Upper lobe of left lung (tissue), 6 donors: ENCODE results near the gene SLC4A4. TPM values are rescaled to one million over a fixed set of nuclear protein-coding genes. Genes with fewer than 3 reads are reported as not detected.

Experiments used
- ATAC-seq, 2 donors: fragments of 200-7000 bp; cut with Tn5 transposase; one replicate each; pipeline ENCODE4 v1.9.1; 2022; ENCODE audit warnings: mild to moderate bottlenecking in 2 of 2, moderate library complexity in 2 of 2; ENCODE audit not compliant: low FRiP score in 2 of 2
- DNase-seq, 2 donors: peaks; one replicate each; pipeline ENCODE4 v3.0.0-alpha.2; 2019 to 2020
- H3K27ac ChIP-seq, 4 donors: fragments of 200-600 bp; sonication (generic); one replicate each; pipeline ENCODE4 v1.5.1; 2016 to 2019
- H3K27me3 ChIP-seq, 4 donors: fragments of 200-600 bp; sonication (generic); one replicate each; pipeline ENCODE4 v1.5.1; 2017 to 2019
- H3K36me3 ChIP-seq, 4 donors: fragments of 200-600 bp; sonication (generic); one replicate each; pipeline ENCODE4 v1.5.1; 2016 to 2019
- H3K4me1 ChIP-seq, 4 donors: fragments of 200-600 bp; sonication (generic); one replicate each; pipeline ENCODE4 v1.5.1; 2018 to 2019
- H3K4me3 ChIP-seq, 4 donors: fragments of 200-600 bp; sonication (generic); one replicate each; pipeline ENCODE4 v1.5.1; 2017 to 2019; ENCODE audit warnings: mild to moderate bottlenecking in 2 of 4, moderate library complexity in 1 of 4
- H3K9me3 ChIP-seq, 4 donors: fragments of 200-600 bp; sonication (generic); one replicate each; pipeline ENCODE4 v1.5.1; 2018 to 2019
- CTCF ChIP-seq, 6 experiments: fragments of 450-650 bp in 4 of 6; fragments of 200-600 bp in 2 of 6; sonication (generic) in 2 of 6; IDR thresholded peaks; one replicate each; pipeline ENCODE4 v1.5.1; 2016 to 2019; ENCODE audit warnings: antibody characterized with exemption in 6 of 6
- EP300 ChIP-seq, 4 donors: sonication (generic); formaldehyde crosslinking; IDR thresholded peaks; one replicate each; pipeline ENCODE4 v1.5.1; 2017; ENCODE audit warnings: antibody characterized with exemption in 4 of 4, control low read depth in 2 of 4
- POLR2A ChIP-seq, 4 donors: fragments of 450-650 bp; IDR thresholded peaks; one replicate each; pipeline ENCODE4 v1.5.1; 2016 to 2017; ENCODE audit warnings: antibody characterized with exemption in 4 of 4, mild to moderate bottlenecking in 2 of 4
- POLR2AphosphoS5 ChIP-seq, 2 donors: sonication (generic); formaldehyde crosslinking; IDR thresholded peaks; one replicate each; pipeline ENCODE4 v1.5.1; 2017; ENCODE audit warnings: antibody characterized with exemption in 2 of 2
- WGBS, 2 donors: methylation state at CpG; one replicate each; pipeline ENCODE4 v1.1.5; 2017 to 2018; 5-methylcytosine and 5-hydroxymethylcytosine counted together
- total RNA-seq, 6 donors: library from RNA; depleted of rRNA in 4 of 6; stranded (reverse); fragments of >200 nt in 4 of 6; gene quantifications; one replicate each; pipeline versions ENCODE4 v1.1.0 to v1.2.1, GENCODE V29; 2016 to 2021
- donor health status: DM: no; HTN: no; CAD: no; lungs with moderate emphysema.
- donor health status: DM: no; HTN: yes; CAD: no; lungs with severe emphysema.

SLC4A4 gene
- total RNA-seq, 6 donors from 2014 or later: 9.2 to 31.4 (median 21.1) TPM

GRCh38 chr4:71382900-71383560 lies 44.2 kb downstream of the SLC4A4 start:
- TF ChIP-seq EP300 (IDR thresholded peaks at IDR 0.05) (no peak), POLR2AphosphoS5 (IDR thresholded peaks at IDR 0.05) (no peak), CTCF (IDR thresholded peaks at IDR 0.05) (no peak), POLR2A (IDR thresholded peaks at IDR 0.05) (no peak)
- ATAC-seq (no peak), DNase-seq (no peak)
- H3K4me1 ChIP-seq: no peaks in the 10 kb centered on the region
- H3K4me3 ChIP-seq: no peak overlapping the region
- no peaks in the 10 kb centered on the region for H3K9me3 ChIP-seq
- WGBS, 2 donors: 87 to 94% methylated on average over 3 of the region's 3 CpGs
- H3K27ac ChIP-seq: no peak overlapping the region
- no peaks in the 10 kb centered on the region for H3K27me3 ChIP-seq
- H3K36me3 ChIP-seq: no peaks in the 10 kb centered on the region

GRCh38 chr4:71383984-71384383 lies 45.2 kb downstream of the SLC4A4 start:
- no peak for ATAC-seq
- WGBS, 2 donors: 88 to 100% methylated on average over 1 of the region's 1 CpG
- H3K36me3 ChIP-seq: no peaks in the 10 kb centered on the region

DNA sequence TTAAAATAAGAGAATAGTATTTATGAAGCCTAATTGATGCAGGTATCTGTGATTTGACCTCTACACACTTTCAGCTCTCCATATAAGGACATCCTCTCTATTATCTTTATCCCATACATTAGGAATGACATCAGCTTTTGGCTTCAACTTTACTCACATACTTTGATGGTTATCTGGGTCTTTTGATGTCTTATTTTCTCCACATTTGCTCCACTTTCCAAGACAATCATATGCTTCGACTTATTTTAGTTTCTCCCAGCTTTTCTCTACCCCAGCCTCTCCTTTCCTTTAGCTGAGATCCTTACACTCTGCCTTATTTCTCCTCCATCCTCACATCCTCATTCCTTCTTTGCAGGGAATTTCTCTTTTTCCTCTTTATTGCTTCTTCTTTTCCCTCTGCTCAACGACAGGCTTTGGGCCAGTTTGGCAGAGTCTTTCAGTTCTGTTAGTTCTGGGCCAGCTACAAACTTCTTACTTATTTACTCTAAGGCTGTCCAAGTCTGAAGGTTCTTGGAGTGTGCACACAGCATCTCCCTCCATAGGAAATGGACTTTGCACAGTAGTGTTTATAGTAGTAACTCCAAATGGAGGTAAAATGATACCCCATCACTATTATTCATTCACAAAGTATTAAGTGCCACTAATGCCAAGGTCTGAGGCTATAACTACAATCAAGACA lies 50.5 kb downstream of the SLC4A4 start:
- no peaks in the 10 kb centered on the region for H3K9me3 ChIP-seq
- TF ChIP-seq POLR2AphosphoS5 (IDR thresholded peaks at IDR 0.05) (no peak), CTCF (IDR thresholded peaks at IDR 0.05) (no peak)
- H3K36me3 ChIP-seq: no peaks in the 10 kb centered on the region
- H3K4me1 ChIP-seq: no peaks in the 10 kb centered on the region
- WGBS, 2 donors: 38 to 53% methylated on average over 2 of the region's 2 CpGs
- no peaks in the 10 kb centered on the region for H3K27me3 ChIP-seq
- no peak overlapping the region for H3K27ac ChIP-seq
- no peak for DNase-seq
- no peak overlapping the region for H3K4me3 ChIP-seq
- peak in 1 of 2 donors; percentile 45 for ATAC-seq

More at GRCh38 chr4:71383984-71384383, 45.2 kb downstream of the SLC4A4 start:
- TF ChIP-seq CTCF (IDR thresholded peaks at IDR 0.05) (no peak), EP300 (IDR thresholded peaks at IDR 0.05) (no peak), POLR2A (IDR thresholded peaks at IDR 0.05) (no peak), POLR2AphosphoS5 (IDR thresholded peaks at IDR 0.05) (no peak)
- no peak for DNase-seq
- H3K27me3 ChIP-seq: no peaks in the 10 kb centered on the region
- no peak overlapping the region for H3K4me3 ChIP-seq
- H3K9me3 ChIP-seq: no peaks in the 10 kb centered on the region
- no peak overlapping the region for H3K27ac ChIP-seq
- no peaks in the 10 kb centered on the region for H3K4me1 ChIP-seq

GRCh38 chr4:71392109-71392508 lies 53.3 kb downstream of the SLC4A4 start:
- DNase-seq: no peak
- no peak for ATAC-seq
- H3K27ac ChIP-seq: no peak overlapping the region
- TF ChIP-seq CTCF (IDR thresholded peaks at IDR 0.05): no peak
- no peak for TF ChIP-seq POLR2AphosphoS5 (IDR thresholded peaks at IDR 0.05)
- TF ChIP-seq POLR2A (IDR thresholded peaks at IDR 0.05): no peak
- TF ChIP-seq EP300 (IDR thresholded peaks at IDR 0.05): no peak
- H3K36me3 ChIP-seq: no peaks in the 10 kb centered on the region
- 96 to 99% methylated on average over 3 of the region's 3 CpGs for WGBS, 2 donors
- no peaks in the 10 kb centered on the region for H3K9me3 ChIP-seq
- H3K27me3 ChIP-seq: no peaks in the 10 kb centered on the region
- no peak overlapping the region for H3K4me3 ChIP-seq
- no peaks in the 10 kb centered on the region for H3K4me1 ChIP-seq
